ENCODE data around the gene OR51E2. TPM values are rescaled to one million over a fixed set of nuclear protein-coding genes. Genes with fewer than 3 reads are reported as not detected.

The OR51E2 gene
- total and polyA plus RNA-seq, 2 of the 8 experiments (the other 6 are each of a cell fraction or from before 2014, with no cell fraction given), result not detected

- Histone ChIP-seq H3K23ac (ENCODE audit: insufficient read length) (no peak overlapping the region), H3K4me3 (ENCODE audit: extremely low read depth in 1 of 4, insufficient read depth in 2 of 4, low read depth in 3 of 4, low read length in 4 of 4) (no peak overlapping the region), H3K4me2 (ENCODE audit: insufficient read depth in 1 of 2, low read depth in 2 of 2, low read length in 2 of 2) (no peak overlapping the region), H4K5ac (ENCODE audit: insufficient read length, low read depth, low read length) (no peak overlapping the region), H3K4ac (replicated peaks; ENCODE audit: insufficient read length, low read depth, low read length) (no peak overlapping the region), H2BK120ac (replicated peaks; ENCODE audit: low read depth, low read length) (no peak overlapping the region), H3K23me2 (ENCODE audit: low read depth, low read length) (no peaks in the 10 kb centered on the region), H4K91ac (replicated peaks; ENCODE audit: insufficient read length, low read length) (no peak overlapping the region), H3K9me3 (ENCODE audit: insufficient read depth in 2 of 2, low read depth in 1 of 2, low read length in 1 of 2) (no peaks in the 10 kb centered on the region), H3K36me3 (ENCODE audit: control insufficient read depth in 2 of 4, insufficient read depth in 4 of 4, low read length in 3 of 4) (no peaks in the 10 kb centered on the region), H3K9ac (replicated peaks in 1 of 4; ENCODE audit: extremely low read depth in 1 of 4, low read depth in 3 of 4, low read length in 3 of 4) (no peak overlapping the region), H3K56ac (replicated peaks; ENCODE audit: insufficient read length, low read depth, low read length) (no peak overlapping the region), H4K8ac (ENCODE audit: extremely low read depth, insufficient read depth, low read length) (no peak overlapping the region), H2BK5ac (ENCODE audit: low read depth, low read length) (no peak overlapping the region), H3K14ac (ENCODE audit: insufficient read length) (no peak overlapping the region), H2BK20ac (ENCODE audit: low read length) (no peak overlapping the region), H3K79me1 (ENCODE audit: low read depth, low read length) (no peaks in the 10 kb centered on the region), H3K79me2 (ENCODE audit: control insufficient read depth in 1 of 2, insufficient read depth in 2 of 2, low read length in 2 of 2) (no peaks in the 10 kb centered on the region), H2AK5ac (ENCODE audit: low read depth, low read length) (no peak overlapping the region), H2BK12ac (ENCODE audit: low read depth, low read length) (no peak overlapping the region), H3K4me1 (replicated peaks in 1 of 4; ENCODE audit: control insufficient read depth in 3 of 4, insufficient read depth in 4 of 4, low read length in 3 of 4) (no peaks in the 10 kb centered on the region), H3K27ac (ENCODE audit: low read depth, low read length) (no peak overlapping the region), H4K20me1 (replicated peaks in 1 of 2; ENCODE audit: control insufficient read depth in 1 of 2, insufficient read depth in 2 of 2, low read length in 2 of 2) (no peaks in the 10 kb centered on the region), H3K18ac (ENCODE audit: extremely low read depth, low read length) (no peak overlapping the region), H2AFZ (ENCODE audit: low read length) (no peak overlapping the region; the same call in 1 of the 2 replicates), H3K27me3 (replicated peaks in 1 of 4; ENCODE audit: control insufficient read depth in 3 of 4, extremely low read depth in 1 of 4, insufficient read depth in 3 of 4, low read length in 3 of 4) (no peaks in the 10 kb centered on the region), H2BK15ac (ENCODE audit: low read length) (no peak overlapping the region)
- no peak for FAIRE-seq
- ChIA-PET CTCF (ENCODE audit: partially characterized antibody) (interaction anchor here (1.5 to 2.6 kb wide), 3 partner anchors 14 to 496 kb away, joined by 4 to 9 read pairs (median 5); partner anchors contain the start of genes OR51D1 and OR51E2), POLR2A (ENCODE audit: partially characterized antibody) (no interaction called here)
- 92% methylated on average over 2 of the region's 2 CpGs; no CpG with 5 or more reads in 1 of the 2 experiments for WGBS, 2 experiments (ENCODE audit: extremely low coverage in 1 of 2, insufficient coverage in 1 of 2, insufficient read length in 1 of 2, insufficient replicate concordance in 2 of 2, low coverage in 1 of 2, low lambda C conversion rate in 2 of 2, missing lambda C conversion rate in 1 of 2)
- DNase-seq (ENCODE audit: low read depth in 1 of 2, low spot score in 2 of 2), result no peak
- TF ChIP-seq EZH2 (IDR thresholded peaks at IDR 0.05; ENCODE audit: low read depth, low read length, severe bottlenecking), result no peak
- no peak for TF ChIP-seq MAX (IDR thresholded peaks at IDR 0.05)
- no peak for TF ChIP-seq TAF1 (IDR thresholded peaks at IDR 0.05; ENCODE audit: low read depth, low read length)
- TF ChIP-seq CHD1 (IDR thresholded peaks at IDR 0.05; ENCODE audit: low read depth, low read length), result no peak
- no peak for TF ChIP-seq SIX5 (IDR thresholded peaks at IDR 0.05; ENCODE audit: low read depth, low read length)
- TF ChIP-seq HDAC2 (IDR thresholded peaks at IDR 0.05; ENCODE audit: borderline replicate concordance in 1 of 2, low read depth in 2 of 2, low read length in 2 of 2), result no peak
- TF ChIP-seq EP300 (IDR thresholded peaks at IDR 0.05; ENCODE audit: borderline replicate concordance in 1 of 2, low read depth in 2 of 2, low read length in 2 of 2), result no peak
- TF ChIP-seq E2F6 (IDR thresholded peaks at IDR 0.05), result no peak
- TF ChIP-seq ATF2 (IDR thresholded peaks at IDR 0.05; ENCODE audit: low read length), result no peak
Measured at GRCh38 chr11:4682623-4683419, 14.8 kb downstream of the OR51E2 start.
